Measurements from ENCODE around the gene RTN4IP1.

- TF ChIP-seq, protein P1, sequence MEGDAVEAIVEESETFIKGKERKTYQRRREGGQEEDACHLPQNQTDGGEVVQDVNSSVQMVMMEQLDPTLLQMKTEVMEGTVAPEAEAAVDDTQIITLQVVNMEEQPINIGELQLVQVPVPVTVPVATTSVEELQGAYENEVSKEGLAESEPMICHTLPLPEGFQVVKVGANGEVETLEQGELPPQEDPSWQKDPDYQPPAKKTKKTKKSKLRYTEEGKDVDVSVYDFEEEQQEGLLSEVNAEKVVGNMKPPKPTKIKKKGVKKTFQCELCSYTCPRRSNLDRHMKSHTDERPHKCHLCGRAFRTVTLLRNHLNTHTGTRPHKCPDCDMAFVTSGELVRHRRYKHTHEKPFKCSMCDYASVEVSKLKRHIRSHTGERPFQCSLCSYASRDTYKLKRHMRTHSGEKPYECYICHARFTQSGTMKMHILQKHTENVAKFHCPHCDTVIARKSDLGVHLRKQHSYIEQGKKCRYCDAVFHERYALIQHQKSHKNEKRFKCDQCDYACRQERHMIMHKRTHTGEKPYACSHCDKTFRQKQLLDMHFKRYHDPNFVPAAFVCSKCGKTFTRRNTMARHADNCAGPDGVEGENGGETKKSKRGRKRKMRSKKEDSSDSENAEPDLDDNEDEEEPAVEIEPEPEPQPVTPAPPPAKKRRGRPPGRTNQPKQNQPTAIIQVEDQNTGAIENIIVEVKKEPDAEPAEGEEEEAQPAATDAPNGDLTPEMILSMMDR (IDR thresholded peaks at IDR 0.05 in 4 of 5, conservative IDR thresholded peaks at IDR 0.05 in 1 of 5): no peak
- TF ChIP-seq POLR2A (IDR thresholded peaks at IDR 0.05): peak in 1 of 2 donors; percentile 19
Measured at GRCh38 chr6:106574741-106575458, 54.4 kb downstream of the RTN4IP1 start.

Data from gastrocnemius medialis (tissue), 4 donors.